Measurements from ENCODE around the gene SPAST. TPM values are rescaled to one million over a fixed set of nuclear protein-coding genes. Genes with fewer than 3 reads are reported as not detected.
A peak's percentile ranks its signal among the peaks of the same experiment; 100 is the strongest.

The SPAST gene
- total and polyA plus RNA-seq, 9 of the 15 experiments (the other 6 are each of a cell fraction or from before 2014, with no cell fraction given): 7.4 to 37.0 (median 19.0) TPM

DNA sequence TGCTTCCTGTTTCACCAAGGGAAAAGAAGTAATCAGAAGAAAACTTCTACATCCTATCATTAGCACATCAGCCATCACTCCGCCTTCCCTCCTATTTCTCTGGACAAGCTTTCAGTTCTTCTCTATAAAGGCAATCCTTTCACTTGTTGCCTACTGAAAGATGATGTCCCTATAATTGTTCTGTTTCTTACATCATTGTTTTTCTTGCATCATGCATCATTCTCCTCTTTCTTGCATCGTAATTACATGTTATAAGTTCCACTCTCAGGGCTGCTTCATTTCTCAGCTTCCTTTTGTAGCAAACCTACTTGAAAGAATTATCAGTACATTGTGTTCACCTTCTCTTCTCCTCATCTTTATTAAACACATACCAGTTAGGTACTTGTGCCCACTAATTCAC is 109.5 kb downstream of the SPAST start (continued):
- peak; percentile 67 for TF ChIP-seq ATF7 (IDR thresholded peaks at IDR 0.05)
- TF ChIP-seq CEBPB (tag; IDR thresholded peaks at IDR 0.05): 0 out of 2 replicates have a peak, but pooled peaks have one; percentile 18
- no peak for TF ChIP-seq MYBL2 (IDR thresholded peaks at IDR 0.05; ENCODE audit: low read depth)
- no peak for TF ChIP-seq MYBL2 (CRISPR knock-in tag; IDR thresholded peaks at IDR 0.05; ENCODE audit: borderline replicate concordance)
- TF ChIP-seq MTA2 (IDR thresholded peaks at IDR 0.05; ENCODE audit: low read depth): no peak
- no peak for TF ChIP-seq CREB1 (IDR thresholded peaks at IDR 0.05)
- TF ChIP-seq CREB1 (CRISPR knock-in tag; IDR thresholded peaks at IDR 0.05): no peak
- TF ChIP-seq FOXJ2 (tag; IDR thresholded peaks at IDR 0.05): no peak
- peak; percentile 61; the same call in 1 of the 2 replicates for TF ChIP-seq ZNF589 (CRISPR knock-in tag; IDR thresholded peaks at IDR 0.05; ENCODE audit: low read depth)
- TF ChIP-seq, protein P1, sequence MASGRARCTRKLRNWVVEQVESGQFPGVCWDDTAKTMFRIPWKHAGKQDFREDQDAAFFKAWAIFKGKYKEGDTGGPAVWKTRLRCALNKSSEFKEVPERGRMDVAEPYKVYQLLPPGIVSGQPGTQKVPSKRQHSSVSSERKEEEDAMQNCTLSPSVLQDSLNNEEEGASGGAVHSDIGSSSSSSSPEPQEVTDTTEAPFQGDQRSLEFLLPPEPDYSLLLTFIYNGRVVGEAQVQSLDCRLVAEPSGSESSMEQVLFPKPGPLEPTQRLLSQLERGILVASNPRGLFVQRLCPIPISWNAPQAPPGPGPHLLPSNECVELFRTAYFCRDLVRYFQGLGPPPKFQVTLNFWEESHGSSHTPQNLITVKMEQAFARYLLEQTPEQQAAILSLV (tag; IDR thresholded peaks at IDR 0.05): peak; percentile 10; the same call in 1 of the 2 replicates
- TF ChIP-seq TRIM24 (IDR thresholded peaks at IDR 0.05): peak; percentile 57 to 75; a peak in 2 of 4 replicates
- no peak for TF ChIP-seq CXXC5 (CRISPR knock-in tag; IDR thresholded peaks at IDR 0.05)

DNA sequence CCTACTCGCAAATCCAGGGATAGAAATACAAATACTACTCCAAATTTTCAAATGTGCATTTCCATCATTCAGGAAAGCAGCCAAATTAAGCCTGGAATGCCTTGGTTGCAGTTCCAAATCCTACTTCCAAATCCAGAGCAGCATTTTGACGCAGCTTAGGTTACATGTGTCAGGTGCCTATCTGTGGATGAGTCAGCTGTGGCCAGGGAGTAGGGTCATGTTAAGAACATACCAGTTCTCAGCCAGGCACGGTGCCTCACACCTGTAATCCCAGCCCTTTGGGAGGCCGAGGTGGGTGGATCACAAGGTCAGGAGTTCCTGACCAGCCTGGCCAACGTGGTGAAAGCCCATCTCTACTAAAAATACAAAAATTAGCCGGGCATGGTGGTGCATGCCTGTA is 119.3 kb downstream of the SPAST start:
- FAIRE-seq (no peak), DNase-seq (ENCODE audit: extremely low read depth in 1 of 4, low spot score in 3 of 4) (no peak), ATAC-seq (no peak)
- Histone ChIP-seq H3K27me3 (ENCODE audit: control insufficient read depth in 2 of 2, insufficient read depth in 2 of 2, low read length in 2 of 2) (no peaks in the 10 kb centered on the region), H3K27ac (ENCODE audit: extremely low read depth, low read depth, low read length) (no peak overlapping the region), H4K20me1 (replicated peaks; ENCODE audit: control insufficient read depth, insufficient read depth, low read length) (no peaks in the 10 kb centered on the region), H3K4me1 (replicated peaks in 1 of 2; ENCODE audit: control insufficient read depth in 2 of 2, insufficient read depth in 2 of 2, low read length in 2 of 2) (no peaks in the 10 kb centered on the region; a peak in 1 of 5 replicates), H3K79me2 (ENCODE audit: control insufficient read depth, insufficient read depth, low read length) (no peaks in the 10 kb centered on the region), H3K4me2 (ENCODE audit: insufficient read depth, low read length) (no peak overlapping the region), H3K9me1 (ENCODE audit: control insufficient read depth, insufficient read depth, low read length) (no peaks in the 10 kb centered on the region), H3K9ac (ENCODE audit: insufficient read depth in 1 of 2, low read depth in 2 of 2, low read length in 2 of 2) (no peak overlapping the region), H2AFZ (ENCODE audit: low read depth, low read length) (no peak overlapping the region), H3K9me3 (replicated peaks; ENCODE audit: control insufficient read depth, insufficient read depth, low read depth, low read length) (no peaks in the 10 kb centered on the region), H3K36me3 (ENCODE audit: control insufficient read depth, insufficient read depth, low read length) (peaks cover 60% of the 10 kb centered on the region), H3K4me3 (no peak overlapping the region)
- no peak for TF ChIP-seq ARNT (IDR thresholded peaks at IDR 0.05)
- BruUV-seq (replicated peaks): no TSS peak
- CTCF ChIA-PET (ENCODE audit: low intra/inter-chr PET ratio): no interaction called here
- WGBS (ENCODE audit: insufficient coverage, low coverage, missing lambda C conversion rate): 97% methylated on average over 5 of the region's 6 CpGs
- POLR2A ChIA-PET: interaction anchor here (1.1 to 1.6 kb wide), 2 partner anchors 15 to 17 kb away, joined by 3 to 5 read pairs; partner anchors contain the start of gene SLC30A6
- in situ Hi-C loops (cut with MboI) (no loop called here), intact Hi-C loops (cut with micrococcal nuclease) (no loop called here)

All from K562 (cell line).